ENCODE results near the gene PIK3R6.

The PIK3R6 gene

DNA sequence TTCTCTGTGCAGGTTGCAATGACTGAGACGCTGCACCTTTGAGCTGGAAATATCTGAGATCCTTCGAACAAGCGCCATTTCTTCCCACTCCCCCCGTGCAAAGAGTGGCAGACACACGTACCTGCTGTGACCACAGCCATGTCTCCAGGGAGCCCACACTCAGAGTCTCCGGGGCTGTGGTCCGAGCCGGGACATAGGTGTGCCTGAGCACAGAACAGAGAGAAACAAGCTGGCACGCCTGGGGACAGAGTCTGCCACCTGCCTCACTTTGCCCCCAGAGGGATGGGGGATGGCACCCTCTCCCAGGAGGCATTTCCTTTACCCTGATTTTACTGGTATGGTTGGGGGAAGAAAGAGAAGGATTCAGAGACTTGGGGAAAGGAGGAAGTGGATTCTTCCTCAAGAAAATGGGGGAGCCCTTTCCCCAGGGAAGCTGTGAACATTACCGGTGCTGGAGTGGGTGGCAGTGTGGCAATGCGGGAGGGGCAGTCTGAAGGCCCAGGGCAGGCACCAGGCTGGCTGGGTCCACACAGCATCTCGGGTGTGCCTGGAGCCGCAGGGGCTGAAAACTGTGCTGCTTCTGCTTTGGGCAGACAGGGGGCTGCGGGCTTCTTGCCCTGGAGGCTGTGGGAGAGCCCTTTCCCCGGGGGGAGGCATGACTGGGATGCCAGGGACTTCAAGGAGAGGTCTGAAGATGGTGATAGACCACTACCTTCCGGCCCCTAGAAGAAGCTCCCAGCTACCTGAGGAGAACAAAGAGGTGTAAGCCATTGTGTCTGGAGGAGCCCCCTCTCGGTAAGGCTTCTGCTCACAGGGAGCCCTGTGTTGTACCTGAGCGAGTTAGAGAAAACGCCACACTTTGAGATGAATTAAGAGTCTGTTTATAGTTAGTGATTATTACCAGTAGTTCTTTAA, 6.6 kb upstream of the PIK3R6 start:
- H3K4me3 ChIP-seq (ENCODE audit: control insufficient read depth in 1 of 7, extremely low read depth in 1 of 7, insufficient read depth in 4 of 7, low read depth in 2 of 7, low read length in 6 of 7): no peak overlapping the region
- WGBS (ENCODE audit: insufficient coverage): 84% methylated on average over 17 of the region's 19 CpGs
- H3K36me3 ChIP-seq (ENCODE audit: control insufficient read depth in 4 of 4, insufficient read depth in 4 of 4, low read length in 3 of 4): peaks cover 0 to 3% (median under 1%) of the 10 kb centered on the region in 4 experiments
- POLR2A ChIA-PET: no interaction called here
- H3K27ac ChIP-seq (ENCODE audit: insufficient read depth in 1 of 2, low read depth in 1 of 2, low read length in 2 of 2, poor library complexity in 1 of 2, severe bottlenecking in 2 of 2): no peak overlapping the region
- peaks cover 0 to 43% (median 33%) of the 10 kb centered on the region in 4 experiments for H3K4me1 ChIP-seq (ENCODE audit: control extremely low read depth in 1 of 4, control insufficient read depth in 4 of 4, insufficient read depth in 4 of 4, low read length in 3 of 4)
- H3K27me3 ChIP-seq (replicated peaks in 2 of 5; ENCODE audit: control insufficient read depth in 4 of 5, insufficient read depth in 5 of 5, low read length in 4 of 5): no peaks in the 10 kb centered on the region
- CTCF ChIA-PET: interaction anchor here (1.1 to 1.4 kb wide), 5 partner anchors 15 to 88 kb away, joined by 3 to 6 read pairs (median 4); no protein-coding TSS in a partner anchor
- H3K9me3 ChIP-seq (ENCODE audit: control extremely low read depth in 1 of 5, control insufficient read depth in 4 of 5, insufficient read depth in 2 of 5, low read depth in 1 of 5, low read length in 4 of 5): no peaks in the 10 kb centered on the region
- DNase-seq: no peak

GRCh38 chr17:8872705-8873435, 5.4 kb upstream of the PIK3R6 start:
- peaks cover 2 to 44% (median 38%) of the 10 kb centered on the region in 4 experiments for H3K4me1 ChIP-seq (ENCODE audit: control extremely low read depth in 1 of 4, control insufficient read depth in 4 of 4, insufficient read depth in 4 of 4, low read length in 3 of 4)
- CTCF ChIA-PET: interaction anchor here (0.7 to 1.4 kb wide), 6 partner anchors 17 to 418 kb away, joined by 3 to 6 read pairs (median 4); no protein-coding TSS in a partner anchor
- H3K9me3 ChIP-seq (ENCODE audit: control extremely low read depth in 1 of 5, control insufficient read depth in 4 of 5, insufficient read depth in 2 of 5, low read depth in 1 of 5, low read length in 4 of 5): no peaks in the 10 kb centered on the region
- no peak for DNase-seq
- no peaks in the 10 kb centered on the region for H3K36me3 ChIP-seq (ENCODE audit: control insufficient read depth in 4 of 4, insufficient read depth in 4 of 4, low read length in 3 of 4)
- WGBS (ENCODE audit: insufficient coverage): 15% methylated on average over 10 of the region's 17 CpGs
- H3K27me3 ChIP-seq (replicated peaks in 2 of 5; ENCODE audit: control insufficient read depth in 4 of 5, insufficient read depth in 5 of 5, low read length in 4 of 5): no peaks in the 10 kb centered on the region
- no peak overlapping the region for H3K27ac ChIP-seq (ENCODE audit: insufficient read depth in 1 of 2, low read depth in 1 of 2, low read length in 2 of 2, poor library complexity in 1 of 2, severe bottlenecking in 2 of 2)
- POLR2A ChIA-PET: interaction anchor here (0.7 kb wide), 1 partner anchor 785 kb away, joined by 3 read pairs; no protein-coding TSS in a partner anchor
- H3K4me3 ChIP-seq (ENCODE audit: control insufficient read depth in 1 of 7, extremely low read depth in 1 of 7, insufficient read depth in 4 of 7, low read depth in 2 of 7, low read length in 6 of 7): peak overlapping the region in 4 of 7 experiments; percentile 22 to 48 (median 32)

DNA sequence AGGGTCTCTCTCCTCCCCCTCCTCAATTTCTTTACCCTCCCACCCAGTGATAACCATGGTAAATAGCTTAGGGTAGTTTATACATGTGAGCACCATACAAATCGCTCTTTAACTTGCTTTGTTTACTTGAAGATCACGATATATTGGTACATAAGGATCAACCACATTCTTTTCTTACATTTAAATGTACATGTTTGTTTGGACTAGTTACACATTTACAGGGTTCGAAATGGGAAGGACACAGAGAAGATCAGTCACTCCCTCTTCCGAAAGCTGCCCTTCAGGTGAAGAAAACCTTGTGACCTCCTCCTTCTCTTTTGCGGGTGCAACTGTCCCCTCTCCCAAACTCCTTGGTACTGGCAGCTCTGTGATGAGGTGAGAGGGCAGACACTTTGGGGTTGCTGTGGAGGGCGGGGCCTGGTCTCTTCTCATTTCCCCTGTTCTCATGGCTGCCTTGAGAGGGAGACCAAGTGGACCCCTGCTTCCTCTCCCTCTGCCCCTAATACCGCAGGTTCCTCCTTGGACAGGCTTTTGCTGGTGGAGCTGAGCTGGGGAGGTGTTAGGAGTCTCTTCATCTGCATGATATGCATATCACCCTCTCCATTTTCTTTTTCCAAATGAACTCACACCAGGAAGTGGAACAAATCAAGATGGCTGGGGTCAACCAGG, 4.7 kb upstream of the PIK3R6 start:
- CTCF ChIA-PET: interaction anchor here (0.7 to 2.1 kb wide), 4 partner anchors 18 to 417 kb away, joined by 3 to 8 read pairs (median 5); no protein-coding TSS in a partner anchor

DNA sequence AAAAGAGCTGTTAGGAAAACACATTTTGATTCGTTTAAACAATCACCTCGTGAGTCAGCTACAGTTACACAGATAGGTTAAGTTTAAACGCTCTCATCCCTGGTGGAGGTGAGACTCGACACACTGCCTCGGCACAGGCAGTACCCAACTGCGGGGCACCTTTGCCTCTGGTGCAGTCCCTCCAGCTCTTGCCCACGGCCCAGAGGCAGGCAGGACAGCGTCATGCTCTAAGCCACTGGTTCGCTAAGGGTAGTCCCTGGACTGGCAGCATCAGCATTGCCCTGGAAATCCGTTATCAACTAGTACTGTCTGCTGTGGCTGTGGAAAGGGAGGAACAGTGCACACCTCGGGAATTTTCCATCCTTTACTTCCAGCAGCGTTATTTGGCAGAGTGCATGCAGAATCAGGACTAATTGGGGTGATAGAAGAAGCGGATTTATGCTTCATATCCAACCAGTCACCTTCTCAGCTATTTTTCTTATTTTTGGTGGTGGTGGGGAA, 3.7 kb upstream of the PIK3R6 start:
- CTCF ChIA-PET: interaction anchor here (2.1 kb wide), 1 partner anchor 19 kb away, joined by 8 read pairs; no protein-coding TSS in a partner anchor
- Histone ChIP-seq H3K36me3 (ENCODE audit: control insufficient read depth in 4 of 4, insufficient read depth in 4 of 4, low read length in 3 of 4) (no peaks in the 10 kb centered on the region), H3K4me3 (ENCODE audit: control insufficient read depth in 1 of 7, extremely low read depth in 1 of 7, insufficient read depth in 4 of 7, low read depth in 2 of 7, low read length in 6 of 7) (no peak overlapping the region), H3K4me1 (ENCODE audit: control extremely low read depth in 1 of 4, control insufficient read depth in 4 of 4, insufficient read depth in 4 of 4, low read length in 3 of 4) (peaks cover 7 to 60% (median 52%) of the 10 kb centered on the region in 4 experiments), H3K9me3 (ENCODE audit: control extremely low read depth in 1 of 5, control insufficient read depth in 4 of 5, insufficient read depth in 2 of 5, low read depth in 1 of 5, low read length in 4 of 5) (no peaks in the 10 kb centered on the region), H3K27me3 (replicated peaks in 2 of 5; ENCODE audit: control insufficient read depth in 4 of 5, insufficient read depth in 5 of 5, low read length in 4 of 5) (no peaks in the 10 kb centered on the region), H3K27ac (ENCODE audit: insufficient read depth in 1 of 2, low read depth in 1 of 2, low read length in 2 of 2, poor library complexity in 1 of 2, severe bottlenecking in 2 of 2) (no peak overlapping the region)
- DNase-seq: no peak
- 99% methylated on average over 9 of the region's 13 CpGs for WGBS (ENCODE audit: insufficient coverage)
- POLR2A ChIA-PET: no interaction called here

More for the DNA sequence above, 4.7 kb upstream of the PIK3R6 start:
- Histone ChIP-seq H3K27me3 (replicated peaks in 2 of 5; ENCODE audit: control insufficient read depth in 4 of 5, insufficient read depth in 5 of 5, low read length in 4 of 5) (no peaks in the 10 kb centered on the region), H3K9me3 (ENCODE audit: control extremely low read depth in 1 of 5, control insufficient read depth in 4 of 5, insufficient read depth in 2 of 5, low read depth in 1 of 5, low read length in 4 of 5) (no peaks in the 10 kb centered on the region), H3K27ac (ENCODE audit: insufficient read depth in 1 of 2, low read depth in 1 of 2, low read length in 2 of 2, poor library complexity in 1 of 2, severe bottlenecking in 2 of 2) (no peak overlapping the region), H3K36me3 (ENCODE audit: control insufficient read depth in 4 of 4, insufficient read depth in 4 of 4, low read length in 3 of 4) (no peaks in the 10 kb centered on the region), H3K4me1 (ENCODE audit: control extremely low read depth in 1 of 4, control insufficient read depth in 4 of 4, insufficient read depth in 4 of 4, low read length in 3 of 4) (peaks cover 3 to 51% (median 44%) of the 10 kb centered on the region in 4 experiments), H3K4me3 (ENCODE audit: control insufficient read depth in 1 of 7, extremely low read depth in 1 of 7, insufficient read depth in 4 of 7, low read depth in 2 of 7, low read length in 6 of 7) (peak overlapping the region in 3 of 7 experiments; percentile 24 to 48 (median 33))
- WGBS (ENCODE audit: insufficient coverage): 51% methylated on average over 3 of the region's 7 CpGs
- peak; percentile 52 to 83 (median 78) for DNase-seq
- POLR2A ChIA-PET: interaction anchor here (0.7 kb wide), 1 partner anchor 786 kb away, joined by 3 read pairs; no protein-coding TSS in a partner anchor

- 98% methylated on average over 5 of the region's 13 CpGs for WGBS (ENCODE audit: insufficient coverage)
- no peaks in the 10 kb centered on the region for H3K27me3 ChIP-seq (replicated peaks in 2 of 5; ENCODE audit: control insufficient read depth in 4 of 5, insufficient read depth in 5 of 5, low read length in 4 of 5)
- peaks cover 7 to 64% (median 57%) of the 10 kb centered on the region in 4 experiments for H3K4me1 ChIP-seq (ENCODE audit: control extremely low read depth in 1 of 4, control insufficient read depth in 4 of 4, insufficient read depth in 4 of 4, low read length in 3 of 4)
- ChIA-PET POLR2A (no interaction called here), CTCF (interaction anchor here (1.5 to 2.1 kb wide), 2 partner anchors 20 to 29 kb away, joined by 5 to 8 read pairs; no protein-coding TSS in a partner anchor)
- no peaks in the 10 kb centered on the region for H3K36me3 ChIP-seq (ENCODE audit: control insufficient read depth in 4 of 4, insufficient read depth in 4 of 4, low read length in 3 of 4)
- H3K27ac ChIP-seq (ENCODE audit: insufficient read depth in 1 of 2, low read depth in 1 of 2, low read length in 2 of 2, poor library complexity in 1 of 2, severe bottlenecking in 2 of 2): no peak overlapping the region
- H3K4me3 ChIP-seq (ENCODE audit: control insufficient read depth in 1 of 7, extremely low read depth in 1 of 7, insufficient read depth in 4 of 7, low read depth in 2 of 7, low read length in 6 of 7): no peak overlapping the region
- DNase-seq: no peak
- no peaks in the 10 kb centered on the region for H3K9me3 ChIP-seq (ENCODE audit: control extremely low read depth in 1 of 5, control insufficient read depth in 4 of 5, insufficient read depth in 2 of 5, low read depth in 1 of 5, low read length in 4 of 5)
These were observed 3.0 kb upstream of the PIK3R6 start for GRCh38 chr17:8870406-8871040.
